ENCODE data around the gene TCAP. TPM values are rescaled to one million over a fixed set of nuclear protein-coding genes. Genes with fewer than 3 reads are reported as not detected.

Gene TCAP
- total and polyA plus RNA-seq, 2 experiments from 2014 or later, result 0.61 to 2.1 TPM

GRCh38 chr17:39626171-39627046 is 38.7 kb upstream of the TCAP start, which contains the start of gene PPP1R1B (continued):
- TF ChIP-seq ZNF462 (CRISPR knock-in tag; IDR thresholded peaks at IDR 0.05), result no peak
- no peak for TF ChIP-seq NANOG (IDR thresholded peaks at IDR 0.05; ENCODE audit: borderline replicate concordance)
- TF ChIP-seq REST (IDR thresholded peaks at IDR 0.05; ENCODE audit: unreplicated experiment), result no peak
- TF ChIP-seq CTCF (conservative IDR thresholded peaks at IDR 0.05; ENCODE audit: low read depth in 2 of 2), result no peak
